HK-2 (cell line): ENCODE measurements around the gene UACA.
"Not testable (repeated sequence)": the region's sequence is repeated elsewhere in the genome, so short reads cannot be mapped to it uniquely, and the experiment has no call there.

Experiments used
- DNase-seq: peaks from one replicate; pipeline ENCODE4 v3.0.0-alpha.2; 2018; ENCODE audit not compliant: unreplicated experiment

Gene UACA

DNA sequence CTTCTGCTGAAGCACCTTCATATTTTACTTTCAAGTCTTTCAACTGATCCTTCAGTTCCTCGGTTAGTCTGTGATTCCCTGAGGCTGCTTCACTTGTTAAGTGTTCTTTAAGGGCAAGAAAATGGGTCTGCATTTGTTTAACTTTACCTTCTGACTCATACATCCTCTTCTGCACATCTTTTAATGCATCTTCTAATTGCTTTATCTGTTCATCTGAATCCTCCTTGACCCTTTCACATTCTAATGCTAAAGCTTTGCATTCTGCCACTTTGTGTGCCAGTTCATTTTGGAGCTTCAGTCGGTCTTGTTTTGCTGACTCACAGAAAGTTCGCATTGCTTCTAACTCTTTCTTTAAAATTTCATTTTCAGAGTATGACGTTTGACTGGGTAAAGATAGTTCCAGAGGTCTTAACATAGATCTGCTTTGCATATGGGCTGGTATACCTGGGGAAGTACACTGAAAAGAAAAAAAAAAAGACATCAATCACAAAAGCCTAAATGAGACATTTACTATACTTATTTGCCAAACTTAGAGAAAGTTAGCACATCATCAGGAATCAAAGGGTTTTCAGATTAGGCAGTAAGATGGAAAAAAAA, 94.3 kb downstream of the UACA start:
- no peak for DNase-seq

DNA sequence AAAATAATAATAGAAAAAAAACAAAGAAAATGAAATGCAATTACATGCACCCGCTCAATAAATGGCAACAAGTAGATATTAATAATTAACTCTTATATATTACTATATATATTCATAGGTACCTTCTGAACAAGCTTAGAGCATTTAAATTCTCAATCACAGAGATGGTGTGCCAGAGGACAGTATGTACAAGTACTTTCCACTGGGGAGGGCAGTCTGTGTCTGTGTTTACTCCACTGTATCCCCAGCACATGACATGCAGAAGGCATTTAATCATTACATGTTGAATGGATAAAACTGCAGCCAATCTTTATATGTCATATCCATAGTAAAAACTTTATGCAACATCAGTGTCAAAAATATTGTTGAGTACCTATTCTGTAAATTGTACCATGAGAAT, 97.8 kb downstream of the UACA start:
- no peak for DNase-seq

DNA sequence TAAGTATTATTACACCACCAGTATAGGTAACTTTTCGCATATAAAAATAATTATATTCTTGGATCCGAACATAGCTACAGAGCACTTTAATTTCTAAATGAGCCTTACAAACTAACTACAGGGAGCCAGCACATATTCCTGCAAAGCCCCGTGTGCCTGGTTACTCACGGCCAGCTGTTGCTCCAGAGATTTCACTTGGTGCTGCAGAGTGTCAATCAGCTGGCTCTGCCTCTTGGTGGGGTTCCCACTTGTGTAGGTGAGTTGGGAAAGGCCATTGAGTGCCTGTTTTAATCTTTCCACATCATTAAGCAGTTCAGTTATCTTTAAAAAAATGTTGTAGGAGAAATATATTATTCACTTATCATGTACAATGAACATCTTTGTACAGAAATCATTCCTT, 98.9 kb downstream of the UACA start:
- DNase-seq, result no peak

DNA sequence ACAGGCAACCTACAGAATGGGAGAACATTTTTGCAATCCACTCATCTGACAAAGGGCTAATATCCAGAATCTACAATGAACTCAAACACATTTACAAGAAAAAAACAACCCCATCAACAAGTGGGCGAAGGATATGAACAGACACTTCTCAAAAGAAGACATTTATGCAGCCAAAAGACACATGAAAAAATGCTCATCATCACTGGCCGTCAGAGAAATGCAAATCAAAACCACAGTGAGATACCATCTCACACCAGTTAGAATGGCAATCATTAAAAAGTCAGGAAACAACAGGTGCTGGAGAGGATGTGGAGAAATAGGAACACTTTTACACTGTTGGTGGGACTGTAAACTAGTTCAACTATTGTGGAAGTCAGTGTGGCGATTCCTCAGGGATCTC, 100.3 kb downstream of the UACA start:
- DNase-seq, result not testable (repeated sequence)

DNA sequence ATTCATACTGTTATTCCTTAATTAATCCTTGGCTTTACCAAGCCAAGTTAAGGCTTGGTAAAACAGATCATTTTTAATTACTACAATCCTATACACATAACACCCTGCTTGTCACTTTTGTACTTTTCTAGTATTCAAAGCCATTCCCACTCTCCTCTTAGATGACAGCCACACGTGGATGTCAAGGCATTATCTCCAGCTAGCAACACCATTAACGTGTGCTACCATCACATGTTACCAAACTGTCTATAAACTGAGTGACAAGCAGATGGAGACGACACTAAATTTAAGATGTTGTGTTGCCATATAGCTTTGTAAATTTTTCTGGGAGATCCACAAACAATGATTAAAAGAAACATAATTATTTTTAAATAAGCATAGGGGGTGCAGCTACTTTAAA, 103.7 kb downstream of the UACA start:
- DNase-seq, result no peak

DNA sequence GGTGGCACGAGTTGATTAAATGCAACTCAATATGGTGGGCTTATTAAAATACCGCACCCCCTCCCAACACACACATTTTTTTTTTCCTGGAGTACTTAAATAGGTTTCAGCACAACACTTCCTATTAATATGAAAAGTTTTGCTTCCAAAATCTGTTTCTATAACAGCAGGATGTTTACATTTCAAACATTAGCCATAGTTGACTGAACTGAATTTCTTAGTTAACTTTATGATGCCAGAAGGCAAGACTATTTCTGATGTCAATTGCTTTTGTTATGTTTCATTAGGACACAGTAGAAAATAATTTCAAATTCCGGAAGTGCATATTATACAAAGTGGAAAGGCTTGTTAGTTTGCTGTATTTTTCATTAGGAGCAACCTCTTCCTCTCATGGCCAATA, 104.7 kb downstream of the UACA start:
- DNase-seq, result no peak

DNA sequence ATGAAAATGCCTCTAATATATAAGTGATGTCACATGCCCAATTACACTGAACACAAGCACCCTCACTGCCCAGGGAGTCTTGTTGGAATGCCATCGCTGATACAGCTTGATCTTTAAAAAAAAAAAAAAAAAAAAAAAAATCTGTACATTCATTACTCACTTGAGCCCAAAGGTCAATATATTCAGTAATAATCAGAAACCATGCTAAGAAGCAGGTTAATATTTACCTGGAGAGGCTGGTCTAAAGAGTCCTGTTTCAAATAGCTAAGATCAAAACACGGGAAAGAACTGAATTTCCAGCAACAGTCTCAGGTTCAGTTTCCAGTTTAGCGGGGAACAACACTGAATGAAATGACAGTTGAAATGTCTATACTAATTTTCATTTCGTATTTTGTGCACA, 109.9 kb downstream of the UACA start:
- no peak for DNase-seq

DNA sequence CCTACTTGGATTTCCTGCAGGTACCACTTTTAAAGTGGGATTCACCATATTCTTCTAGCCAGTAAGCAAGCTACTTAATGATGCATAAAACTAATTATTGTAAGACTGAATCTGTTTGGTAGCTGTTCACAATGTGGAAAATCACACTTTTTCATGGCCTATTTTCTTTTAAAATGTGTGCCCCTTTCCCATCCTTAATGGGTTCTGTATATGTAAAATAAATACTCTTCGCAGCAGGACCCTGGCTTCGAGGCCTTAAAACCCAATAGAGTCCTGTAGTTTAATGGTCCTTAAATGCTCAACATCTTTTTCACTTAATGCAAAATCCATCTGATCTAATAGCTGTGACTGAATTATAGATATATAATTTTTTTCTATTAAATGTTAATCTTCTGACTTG, 111.0 kb downstream of the UACA start:
- no peak for DNase-seq

DNA sequence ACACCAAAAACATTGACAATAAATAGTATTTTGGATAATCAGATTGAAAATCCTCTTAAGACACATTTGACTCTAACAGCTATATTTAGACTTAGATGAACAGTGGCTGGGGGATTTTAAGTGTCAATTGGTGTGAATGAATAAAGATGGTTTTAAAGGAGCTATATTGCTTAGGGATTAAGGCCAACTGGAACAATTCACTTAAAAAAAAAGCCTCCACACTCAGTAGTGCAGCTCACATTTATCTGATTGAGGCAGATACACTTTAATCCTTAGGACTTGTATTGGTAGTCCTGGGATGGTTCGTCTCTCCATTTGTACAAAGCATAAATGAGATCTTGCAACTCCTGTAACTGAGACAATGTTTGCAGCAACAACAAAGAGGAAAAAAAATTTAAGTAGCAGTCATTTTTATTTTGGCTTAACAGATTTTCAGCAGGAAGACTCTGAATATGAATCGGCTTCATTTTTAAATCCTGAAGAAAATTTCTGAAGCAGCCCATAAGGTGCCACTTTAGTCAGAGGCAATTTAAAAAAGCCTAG, 112.0 kb downstream of the UACA start:
- DNase-seq, result no peak

DNA sequence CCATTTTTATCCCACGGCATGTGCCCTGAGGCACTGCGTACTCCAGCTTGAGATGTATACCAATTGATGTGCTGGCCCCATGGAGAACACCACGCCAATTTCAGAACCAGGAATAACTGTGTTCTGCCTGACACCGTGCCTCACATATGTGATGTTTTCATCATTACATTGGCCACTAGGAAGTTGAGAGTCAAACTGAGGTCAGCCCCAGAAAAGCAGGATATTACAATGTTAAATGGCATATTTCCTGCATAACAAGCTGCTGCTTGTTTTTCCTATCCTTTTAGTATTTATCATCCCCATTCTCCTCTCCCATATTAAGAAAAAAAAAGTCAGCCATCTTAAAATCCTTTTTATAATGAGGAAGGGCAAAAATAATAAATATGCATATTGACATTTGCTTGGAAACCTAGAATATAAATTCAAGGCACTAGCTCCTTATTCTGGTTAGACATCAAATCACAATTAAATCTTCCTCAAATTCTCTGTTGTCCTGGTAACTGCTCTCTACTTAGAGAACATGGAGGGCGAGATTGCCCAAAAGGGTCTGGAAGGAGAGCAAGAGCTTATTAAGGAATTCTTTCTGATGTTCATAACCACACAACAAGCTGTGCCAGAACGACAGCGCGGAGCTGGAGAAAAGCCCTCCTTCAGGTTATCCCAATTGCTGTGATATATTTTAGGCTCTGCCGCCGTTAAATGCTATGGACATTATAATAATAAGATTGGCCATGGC, 112.6 kb downstream of the UACA start:
- no peak for DNase-seq

DNA sequence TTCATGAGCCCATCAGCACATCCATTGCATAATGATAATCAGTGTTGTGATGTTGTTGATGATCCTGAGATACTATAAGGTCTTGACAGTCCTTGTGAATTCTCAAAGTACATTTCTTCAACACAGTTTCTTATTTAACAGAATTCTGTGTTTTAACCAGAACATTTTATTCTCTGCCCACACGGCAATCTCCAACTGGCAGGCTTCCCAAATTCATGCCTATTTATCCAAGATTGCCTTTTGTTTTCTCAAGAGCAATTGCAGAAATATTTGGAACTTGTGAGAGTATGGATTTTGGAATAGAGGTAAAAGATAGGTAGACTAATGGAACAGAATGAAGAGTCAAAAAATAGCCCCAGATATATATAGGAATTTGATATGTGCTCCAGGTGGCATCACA, 116.0 kb downstream of the UACA start:
- DNase-seq, result no peak

DNA sequence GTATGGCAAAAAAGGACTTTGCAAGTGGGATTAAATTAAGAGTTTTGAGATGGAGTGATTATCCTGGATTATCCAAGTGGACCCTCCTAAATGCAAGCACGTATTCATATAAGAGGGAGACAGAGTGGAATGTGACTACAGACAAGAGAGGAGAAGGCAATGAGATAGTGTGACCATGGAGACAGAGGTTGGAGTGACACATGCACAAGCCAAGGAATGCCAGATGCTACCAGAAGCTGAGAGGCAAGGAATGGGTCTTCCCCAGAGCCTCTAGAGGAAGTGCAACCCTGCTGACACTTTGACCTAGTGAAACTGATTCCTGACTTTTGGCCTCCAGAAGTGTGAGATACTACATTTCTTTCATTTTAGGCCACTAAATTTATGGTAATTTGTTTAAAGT, 117.2 kb downstream of the UACA start:
- DNase-seq, result no peak

DNA sequence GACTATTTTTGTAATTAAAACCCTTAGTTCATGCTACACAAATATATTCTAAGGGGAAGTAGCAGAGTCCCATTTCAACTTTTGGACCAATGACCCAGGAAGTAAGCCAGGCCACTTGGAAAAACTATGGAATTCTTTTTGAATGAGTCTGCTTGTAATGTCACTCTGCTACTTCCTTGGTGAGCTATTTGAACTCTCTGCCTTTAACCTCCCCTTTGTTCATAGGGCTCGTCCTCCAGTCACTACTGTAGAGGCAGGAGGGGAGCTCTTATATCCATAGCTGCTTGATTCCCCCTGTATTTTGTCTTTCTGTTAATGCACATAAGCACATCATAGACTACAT, 119.6 kb downstream of the UACA start:
- DNase-seq, result no peak

DNA sequence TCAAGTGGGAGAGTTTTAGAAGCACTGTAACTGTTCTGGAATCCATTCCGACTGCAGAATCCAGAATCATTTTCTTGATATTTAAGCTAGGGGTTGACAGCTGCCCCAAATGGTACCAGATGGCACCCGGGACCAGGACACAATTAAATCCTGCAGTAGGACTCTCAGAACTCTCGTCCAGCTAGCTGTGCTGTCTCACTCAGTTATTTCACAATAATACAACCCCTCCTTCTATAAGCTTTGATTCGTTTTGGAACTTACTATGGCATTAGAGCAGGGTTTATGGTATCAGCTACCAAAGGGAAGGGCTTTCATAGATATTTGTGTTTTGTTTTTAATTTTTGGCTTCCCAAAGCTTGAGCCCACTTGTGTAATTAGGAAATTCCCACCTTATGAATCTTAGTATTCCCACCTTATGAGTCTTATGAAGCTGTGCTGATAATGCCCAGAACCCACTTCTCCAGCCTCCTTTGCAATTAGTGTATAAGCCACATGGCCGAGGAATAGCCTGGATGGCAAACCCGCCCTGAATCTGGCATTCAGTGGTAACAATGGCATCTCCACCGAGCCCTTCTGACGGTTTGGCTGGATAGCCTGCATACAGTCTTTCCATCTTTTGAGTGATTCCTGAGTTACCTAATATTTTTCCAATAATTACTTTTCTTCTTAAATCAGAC, 120.1 kb downstream of the UACA start:
- DNase-seq, result no peak

DNA sequence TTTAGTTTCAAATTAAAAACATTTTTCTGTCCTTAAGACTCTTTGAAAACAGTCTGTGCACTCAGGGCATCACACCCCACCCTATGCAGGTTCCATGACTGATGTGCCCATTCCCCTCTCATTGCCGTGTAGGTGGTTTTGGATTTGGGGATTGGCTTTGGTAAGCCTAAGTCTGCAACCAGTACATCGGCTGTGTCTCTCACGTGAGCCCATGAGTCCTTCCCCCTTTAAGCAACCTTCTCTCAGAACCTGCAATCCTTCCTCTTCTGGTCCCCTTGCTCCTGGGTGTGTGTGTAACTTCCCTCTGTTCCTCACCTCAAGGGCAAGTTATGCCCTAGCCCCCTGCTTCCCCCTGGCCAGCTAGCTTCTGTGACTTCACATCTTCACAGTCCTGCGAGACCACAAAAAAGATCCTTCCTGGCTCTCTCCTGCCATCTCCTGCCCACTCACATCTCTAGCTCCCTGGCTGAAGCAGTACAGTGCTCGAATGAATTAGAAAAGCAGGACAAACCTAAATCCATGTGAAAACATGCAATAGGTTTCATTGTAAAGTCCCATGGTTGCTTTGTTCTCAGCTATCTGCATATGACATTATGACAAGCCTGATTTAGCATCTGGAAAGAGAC, 126.7 kb downstream of the UACA start:
- DNase-seq, result no peak

DNA sequence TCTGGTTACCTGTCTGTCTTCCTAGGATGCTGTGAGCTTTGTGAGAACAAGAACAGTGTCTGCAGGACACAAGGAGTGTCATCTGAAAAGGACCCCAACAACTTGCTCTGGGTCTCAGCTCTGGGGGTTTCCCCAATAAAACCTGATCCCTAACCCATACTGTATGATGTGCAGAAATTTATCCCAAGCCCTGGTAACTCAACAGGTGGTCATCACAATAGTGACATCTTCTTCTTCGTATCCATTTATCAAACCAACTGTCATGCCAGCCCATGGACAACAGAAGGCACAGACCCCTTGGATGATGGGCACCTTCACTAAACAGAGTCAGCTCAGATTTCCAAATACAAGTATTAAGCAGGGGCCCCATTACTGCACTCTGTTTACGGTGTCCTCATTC, 127.5 kb downstream of the UACA start:
- DNase-seq, result no peak

DNA sequence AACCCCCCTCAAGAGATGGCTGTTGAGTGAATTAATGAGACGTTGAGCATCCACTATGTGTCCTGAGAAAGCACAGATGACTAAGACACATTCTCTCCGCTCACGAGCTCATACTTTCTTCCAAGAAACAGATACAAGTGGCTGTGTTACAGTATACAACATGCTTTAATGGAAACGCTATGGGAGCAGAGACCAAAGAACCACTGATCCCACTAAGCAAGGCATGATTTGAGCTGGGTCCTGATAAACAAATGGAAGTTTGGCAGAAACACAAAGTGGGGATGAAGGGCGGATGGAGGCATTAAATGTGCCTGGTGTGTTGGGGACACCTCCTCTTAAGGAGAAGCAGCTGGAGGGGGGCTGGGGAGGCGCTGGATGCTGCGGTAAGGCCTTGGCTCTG, 129.4 kb downstream of the UACA start:
- no peak for DNase-seq

DNA sequence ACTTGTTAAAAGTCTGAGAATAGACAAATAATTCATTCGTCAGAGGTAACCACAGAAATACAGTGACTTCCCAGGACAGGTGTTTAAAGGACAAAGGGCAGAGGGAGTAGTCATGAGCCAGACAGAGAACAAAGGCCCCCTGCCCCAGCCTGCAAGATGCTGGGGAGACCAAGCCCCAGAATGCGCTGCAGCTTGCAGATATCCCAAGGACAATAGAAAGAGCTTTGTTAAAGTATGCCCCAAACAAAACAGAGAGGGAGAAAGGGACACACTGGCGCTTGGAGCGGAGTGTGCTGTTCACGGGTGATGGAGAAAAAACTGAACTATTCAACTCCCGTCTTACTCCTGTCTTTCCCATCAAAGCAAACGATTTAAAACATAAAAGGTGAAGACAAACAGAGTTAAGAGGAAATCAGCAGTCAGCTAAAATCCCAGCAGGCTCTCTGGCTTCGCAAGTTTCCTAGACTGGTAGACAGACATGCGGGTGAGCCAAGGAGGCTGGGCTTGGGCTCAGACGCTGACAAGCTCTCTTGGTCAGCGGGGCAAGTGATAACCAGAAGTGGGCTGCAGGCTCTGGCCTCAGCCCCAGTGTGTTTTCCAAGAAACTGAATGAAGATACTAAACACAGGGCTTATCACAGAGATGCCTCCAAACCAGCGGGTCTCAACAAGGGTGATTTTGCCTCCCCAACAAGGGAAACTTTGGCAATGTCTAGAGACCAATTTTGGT, 130.1 kb downstream of the UACA start:
- DNase-seq, result no peak

DNA sequence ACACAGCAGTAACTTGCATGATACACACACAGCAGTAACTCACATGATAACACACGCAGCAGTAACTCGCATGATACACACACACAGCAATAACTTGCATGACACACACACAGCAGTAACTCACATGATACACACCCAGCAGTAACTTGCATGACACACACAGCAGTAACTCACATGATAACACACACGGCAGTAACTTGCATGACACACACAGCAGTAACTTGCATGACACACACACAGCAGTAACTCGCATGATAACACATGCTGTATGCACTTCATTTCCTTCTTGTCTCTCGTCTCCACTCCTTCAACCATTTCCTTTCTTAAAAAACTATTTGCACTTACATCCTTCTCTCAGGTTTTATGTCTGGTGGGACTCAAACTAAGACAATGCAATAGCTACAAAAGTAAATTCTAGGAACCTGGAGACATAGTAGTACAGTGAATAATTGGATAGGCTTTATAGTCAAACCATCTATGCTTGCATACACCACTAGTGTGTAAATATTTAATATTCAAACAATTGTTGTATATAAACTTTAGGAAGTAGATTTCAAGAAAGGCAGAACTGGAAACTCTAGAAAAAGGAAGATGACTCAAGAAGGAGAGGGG, 130.8 kb downstream of the UACA start:
- no peak for DNase-seq

DNA sequence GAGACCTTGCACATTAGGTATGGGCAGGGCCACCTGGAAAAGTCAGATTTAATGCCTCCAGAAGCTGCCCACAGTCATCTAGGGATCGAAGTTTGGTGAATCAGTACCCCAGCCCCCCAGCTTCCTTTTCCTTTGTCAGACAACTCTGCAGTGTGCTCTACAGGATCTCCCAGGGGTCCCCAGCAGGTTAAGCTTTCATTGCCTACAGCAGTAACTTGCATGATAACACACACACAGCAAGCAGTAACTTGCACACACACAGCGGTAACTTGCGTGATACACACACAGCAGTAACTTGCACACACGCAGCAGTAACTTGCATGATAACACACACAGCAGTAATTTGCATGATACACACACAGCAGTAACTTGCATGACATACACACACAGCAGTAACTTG, 131.3 kb downstream of the UACA start:
- DNase-seq, result no peak

DNA sequence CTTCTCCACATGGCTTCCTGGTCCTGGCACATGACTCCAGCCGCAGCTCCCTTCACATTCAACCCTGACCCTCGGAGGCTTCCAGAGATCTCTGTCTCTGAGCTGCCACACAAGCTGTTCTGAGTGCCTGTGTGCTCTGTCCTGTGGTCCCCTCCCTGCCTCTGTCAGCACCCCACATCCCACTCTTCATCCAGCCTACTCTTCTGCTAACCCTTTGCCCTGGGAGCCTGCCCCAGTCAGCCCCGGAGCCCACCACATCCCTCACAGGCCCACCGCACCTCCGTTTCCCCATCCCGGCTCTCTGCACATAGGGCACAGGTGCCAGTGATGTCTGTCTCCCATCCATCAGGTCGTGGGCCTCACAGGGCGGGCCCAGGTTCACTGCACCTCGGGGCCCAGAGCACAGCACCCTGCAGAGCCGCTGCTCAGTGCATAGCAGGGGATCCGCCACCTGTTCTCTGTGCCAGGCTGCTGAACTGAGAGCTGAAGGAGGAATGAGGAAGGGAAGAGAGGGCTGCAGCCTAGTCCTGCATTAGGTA, 133.6 kb downstream of the UACA start:
- DNase-seq, result no peak

DNA sequence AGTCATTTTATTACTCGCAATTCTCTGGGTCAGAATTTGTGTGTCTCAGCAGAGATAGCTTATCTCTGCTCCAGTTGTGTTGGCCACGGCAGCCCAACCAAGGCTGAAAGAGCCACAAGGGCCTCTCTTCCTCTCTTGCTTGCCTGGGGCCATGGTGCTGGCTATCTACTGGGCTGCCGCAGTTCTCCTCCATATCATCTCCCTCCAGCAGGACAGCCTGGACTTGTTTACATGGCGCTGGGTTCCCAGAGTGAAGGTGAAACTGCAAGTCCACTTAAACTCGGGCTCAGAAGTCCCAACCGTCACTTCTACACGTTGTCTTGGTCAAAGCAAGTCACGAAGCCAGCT, 134.8 kb downstream of the UACA start:
- no peak for DNase-seq
